Peyer's patch (tissue), 4 donors: ENCODE results near the gene SFN. TPM values are rescaled to one million over a fixed set of nuclear protein-coding genes. Genes with fewer than 3 reads are reported as not detected.

Experiments used
- DNase-seq, 3 donors: peaks; one replicate each; pipeline ENCODE4 v3.0.0-alpha.2; 2017 to 2019
- H3K27ac ChIP-seq, 4 donors: fragments of 200-600 bp; sonication (generic); one replicate each; pipeline ENCODE4 v1.5.1; 2016 to 2019
- H3K27me3 ChIP-seq, 2 donors: fragments of 200-600 bp; sonication (generic); one replicate each; pipeline ENCODE4 v1.5.1; 2019
- H3K36me3 ChIP-seq, 3 donors: fragments of 200-600 bp; sonication (generic); one replicate each; pipeline ENCODE4 v1.5.1; 2016 to 2019
- H3K4me1 ChIP-seq, 4 donors: fragments of 200-600 bp; sonication (generic); one replicate each; pipeline ENCODE4 v1.5.1; 2016 to 2019
- H3K4me3 ChIP-seq, 4 donors: fragments of 200-600 bp; sonication (generic); 1 replicate in 3 of 4; 2 replicates in 1 of 4; pipeline ENCODE4 v1.5.1; 2016 to 2019; ENCODE audit warnings: mild to moderate bottlenecking in 1 of 4
- H3K9me3 ChIP-seq, 4 donors: fragments of 200-600 bp; sonication (generic); one replicate each; pipeline ENCODE4 v1.5.1; 2016 to 2019; ENCODE audit warnings: mild to moderate bottlenecking in 1 of 4
- CTCF ChIP-seq, 6 experiments: fragments of 450-650 bp in 4 of 6; fragments of 200-600 bp in 2 of 6; sonication (generic) in 1 of 6; IDR thresholded peaks; one replicate each; pipeline ENCODE4 v1.5.1; 2017 to 2019; ENCODE audit warnings: antibody characterized with exemption in 6 of 6, mild to moderate bottlenecking in 3 of 6, moderate library complexity in 1 of 6
- POLR2A ChIP-seq, 2 donors: fragments of 450-650 bp; IDR thresholded peaks; one replicate each; pipeline ENCODE4 v1.5.1; 2017; ENCODE audit warnings: antibody characterized with exemption in 2 of 2, mild to moderate bottlenecking in 2 of 2, moderate library complexity in 2 of 2
- total RNA-seq, 4 donors: library from RNA; depleted of rRNA; stranded (reverse); fragments of >200 nt; gene quantifications; one replicate each; pipeline ENCODE4 v1.1.0, GENCODE V29; 2016

SFN gene
- total RNA-seq, 4 donors from 2014 or later = 19.8 to 66.6 (median 44.6) TPM

- Histone ChIP-seq H3K27ac (no peak overlapping the region), H3K9me3 (no peaks in the 10 kb centered on the region), H3K4me3 (no peak overlapping the region), H3K36me3 (no peaks in the 10 kb centered on the region), H3K4me1 (peaks cover 3 to 46% (median 17%) of the 10 kb centered on the region in 4 donors), H3K27me3 (no peaks in the 10 kb centered on the region)
- no peak for DNase-seq
- TF ChIP-seq POLR2A (IDR thresholded peaks at IDR 0.05) (no peak), CTCF (IDR thresholded peaks at IDR 0.05) (no peak)
Measured at GRCh38 chr1:26824731-26825130, 38.2 kb upstream of the SFN start.

GRCh38 chr1:26826261-26827105 lies 36.5 kb upstream of the SFN start, which contains the start of gene ZDHHC18:
ZDHHC18 (plus strand) TSS chr1:26826688; CDS start chr1:26826805, 117 bp downstream.
- no peaks in the 10 kb centered on the region for H3K9me3 ChIP-seq
- no peaks in the 10 kb centered on the region for H3K36me3 ChIP-seq
- peaks cover 3 to 39% (median 15%) of the 10 kb centered on the region in 4 donors for H3K4me1 ChIP-seq
- H3K4me3 ChIP-seq = peak within 1 kb of the TSS; percentile 68 to 93 (median 84)
- peak within 1 kb of the TSS; percentile 73 to 87 (median 83) for H3K27ac ChIP-seq
- peak; percentile 67 to 85 (median 80) for DNase-seq
- TF ChIP-seq POLR2A (IDR thresholded peaks at IDR 0.05) (peak in 1 of 2 donors; percentile 51), CTCF (IDR thresholded peaks at IDR 0.05) (peak; percentile 35 to 92 (median 62))
- H3K27me3 ChIP-seq = no peaks in the 10 kb centered on the region

- no peaks in the 10 kb centered on the region for H3K9me3 ChIP-seq
- TF ChIP-seq POLR2A (IDR thresholded peaks at IDR 0.05) (no peak), CTCF (IDR thresholded peaks at IDR 0.05) (no peak)
- peak overlapping the region; percentile 68 to 93 (median 84) for H3K4me3 ChIP-seq
- no peaks in the 10 kb centered on the region for H3K27me3 ChIP-seq
- DNase-seq = no peak
- peak overlapping the region; percentile 70 to 87 (median 80) for H3K27ac ChIP-seq
- H3K36me3 ChIP-seq = peaks cover 0 to 3% (median 0%) of the 10 kb centered on the region in 3 donors
- H3K4me1 ChIP-seq = peaks cover 3 to 39% (median 15%) of the 10 kb centered on the region in 4 donors
Measured at GRCh38 chr1:26827106-26827604, 35.8 kb upstream of the SFN start.

GRCh38 chr1:26827663-26828062 lies 35.3 kb upstream of the SFN start:
- Histone ChIP-seq H3K36me3 (peaks cover 0 to 8% (median 0%) of the 10 kb centered on the region in 3 donors), H3K9me3 (no peaks in the 10 kb centered on the region), H3K4me3 (peak overlapping the region; percentile 68 to 93 (median 84)), H3K4me1 (peaks cover 3 to 39% (median 15%) of the 10 kb centered on the region in 4 donors), H3K27ac (peak overlapping the region; percentile 70 to 87 (median 80)), H3K27me3 (no peaks in the 10 kb centered on the region)
- TF ChIP-seq CTCF (IDR thresholded peaks at IDR 0.05) (no peak), POLR2A (IDR thresholded peaks at IDR 0.05) (no peak)
- no peak for DNase-seq

- peak overlapping the region in 2 of 4 donors; percentile 6 to 93 for H3K4me3 ChIP-seq
Measured at GRCh38 chr1:26828411-26828991, 34.4 kb upstream of the SFN start.

More at GRCh38 chr1:26828411-26828991, 34.4 kb upstream of the SFN start:
- Histone ChIP-seq H3K36me3 (peaks cover 0 to 16% (median 0%) of the 10 kb centered on the region in 3 donors), H3K27ac (peak overlapping the region in 3 of 4 donors; percentile 21 to 87 (median 73)), H3K9me3 (no peaks in the 10 kb centered on the region), H3K27me3 (no peaks in the 10 kb centered on the region), H3K4me1 (peaks cover 3 to 39% (median 20%) of the 10 kb centered on the region in 4 donors)
- TF ChIP-seq POLR2A (IDR thresholded peaks at IDR 0.05) = no peak
- TF ChIP-seq CTCF (IDR thresholded peaks at IDR 0.05) = no peak
- DNase-seq = peak in 2 of 3 donors; percentile 51 to 62
